Muscle layer of colon (tissue), 2 donors: ENCODE data around the gene KANK2.
"Not testable (repeated sequence)": the region's sequence is repeated elsewhere in the genome, so short reads cannot be mapped to it uniquely, and the experiment has no call there.

Source experiments
- H3K27ac ChIP-seq: one replicate; pipeline ENCODE4 v1.7.0; 2013; ENCODE audit warnings: low read depth, mild to moderate bottlenecking, low read length, moderate library complexity
- H3K27me3 ChIP-seq, 2 donors: one replicate each; pipeline ENCODE4 v1.7.0; 2013; ENCODE audit warnings: low read length in 2 of 2, mild to moderate bottlenecking in 2 of 2; ENCODE audit not compliant: insufficient read depth in 2 of 2, control insufficient read depth in 1 of 2
- H3K36me3 ChIP-seq: one replicate; pipeline ENCODE4 v1.7.0; 2013; ENCODE audit warnings: mild to moderate bottlenecking, low read length; ENCODE audit not compliant: insufficient read depth
- H3K4me1 ChIP-seq: one replicate; pipeline ENCODE4 v1.7.0; 2013; ENCODE audit warnings: mild to moderate bottlenecking, low read length; ENCODE audit not compliant: insufficient read depth
- H3K4me3 ChIP-seq, 2 donors: one replicate each; pipeline ENCODE4 v1.7.0; 2013; ENCODE audit warnings: low read length in 2 of 2, low read depth in 1 of 2, mild to moderate bottlenecking in 1 of 2, moderate library complexity in 1 of 2
- H3K9ac ChIP-seq: one replicate; pipeline ENCODE4 v1.7.0; 2013; ENCODE audit warnings: low read length
- H3K9me3 ChIP-seq: one replicate; pipeline ENCODE4 v1.7.0; 2013; ENCODE audit warnings: mild to moderate bottlenecking, low read length
- donor health status: abdominal sarcoma.
- donor health status: Adenocarcinoma of cecum.

Gene KANK2

DNA sequence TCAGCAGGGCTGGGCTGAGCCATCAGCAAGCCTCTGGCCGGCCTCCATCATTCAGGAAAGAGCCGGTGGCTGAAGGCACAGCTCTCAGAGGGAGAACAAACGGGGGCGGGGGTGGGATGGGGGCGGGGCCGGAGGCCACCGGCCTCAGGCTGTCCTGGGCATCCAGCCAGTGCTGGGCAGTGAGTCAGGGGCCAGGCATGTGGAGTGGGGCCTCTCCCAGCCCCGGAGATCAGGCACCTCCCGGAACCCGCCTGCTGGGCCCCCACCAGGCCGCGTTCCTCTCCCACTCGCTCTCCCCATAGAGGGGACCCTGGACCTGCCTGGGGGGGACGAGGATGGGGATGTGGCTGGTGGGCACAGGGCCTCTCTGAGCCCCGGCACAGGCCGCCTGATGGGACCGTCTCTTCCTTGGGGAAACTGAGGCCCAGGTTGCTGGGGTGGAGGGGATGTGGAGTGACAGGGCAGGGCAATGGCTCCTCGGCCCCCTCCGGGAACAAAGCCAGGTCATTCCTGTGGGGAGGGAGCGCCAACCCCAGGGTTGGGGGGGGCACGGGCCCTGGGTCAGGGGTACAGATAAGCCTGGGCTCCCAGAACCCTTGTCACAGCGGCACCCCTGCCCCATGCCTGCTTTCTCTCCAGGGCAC is 54.7 kb downstream of the KANK2 start:
- no peaks in the 10 kb centered on the region for H3K27me3 ChIP-seq
- peak overlapping the region in 1 of 2 donors; percentile 41 for H3K4me3 ChIP-seq
- peaks cover 42% of the 10 kb centered on the region for H3K4me1 ChIP-seq
- H3K9ac ChIP-seq, result peak overlapping the region; percentile 54
- no peaks in the 10 kb centered on the region for H3K9me3 ChIP-seq
- H3K36me3 ChIP-seq, result no peaks in the 10 kb centered on the region
- peak overlapping the region; percentile 86 for H3K27ac ChIP-seq

DNA sequence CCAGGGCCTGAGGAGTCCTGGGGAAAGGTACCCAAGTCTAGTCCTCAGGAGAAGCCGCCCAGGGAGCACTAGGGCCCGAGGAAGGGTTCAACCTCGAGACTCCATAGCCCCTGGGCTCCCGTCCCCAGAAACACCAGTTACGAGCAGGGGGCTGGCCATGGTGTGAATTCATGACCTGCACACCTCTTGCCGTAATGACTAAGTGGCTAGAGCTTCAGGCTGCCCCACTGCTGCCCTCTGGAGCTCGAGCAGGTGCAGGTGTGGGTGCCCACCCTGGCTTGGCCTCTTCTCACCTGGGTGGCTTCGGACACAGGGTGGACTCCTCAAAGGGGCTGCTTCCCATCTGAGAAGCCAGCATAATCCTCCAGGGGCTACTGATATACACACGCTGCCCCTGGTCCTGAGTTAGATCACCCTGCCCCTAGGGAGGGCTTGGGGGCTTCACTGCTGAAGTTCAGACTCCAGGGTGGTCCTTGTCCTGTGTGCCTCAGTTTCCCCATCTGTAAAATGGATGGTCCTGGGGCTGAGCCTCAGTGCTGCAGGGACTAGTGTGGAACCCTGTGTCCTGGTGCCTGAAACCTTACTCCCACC is 55.3 kb downstream of the KANK2 start:
- Histone ChIP-seq H3K27me3 (no peaks in the 10 kb centered on the region), H3K9me3 (no peaks in the 10 kb centered on the region), H3K4me1 (peaks cover 47% of the 10 kb centered on the region), H3K27ac (peak overlapping the region; percentile 86), H3K9ac (no peak overlapping the region), H3K4me3 (no peak overlapping the region), H3K36me3 (no peaks in the 10 kb centered on the region)

DNA sequence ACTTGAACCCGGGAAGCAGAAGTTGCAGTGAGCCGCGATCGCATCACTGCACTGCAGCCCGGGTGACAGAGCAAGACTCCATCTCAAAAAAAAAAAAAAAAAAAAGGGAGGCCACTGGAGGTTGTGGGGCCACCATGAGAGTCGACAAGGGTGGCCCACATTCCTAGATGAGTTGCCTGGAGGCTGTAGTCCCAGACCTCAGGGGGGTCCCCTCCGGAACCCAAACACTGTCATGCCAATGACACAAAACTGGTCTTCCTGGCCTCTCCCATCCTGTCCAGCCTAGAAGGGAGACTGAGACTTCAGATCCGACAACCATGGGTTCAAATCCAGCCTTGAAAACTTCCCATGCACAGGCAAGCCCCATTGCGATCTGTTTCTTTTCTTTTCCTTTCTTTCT is 56.4 kb downstream of the KANK2 start:
- peaks cover 47% of the 10 kb centered on the region for H3K4me1 ChIP-seq

DNA sequence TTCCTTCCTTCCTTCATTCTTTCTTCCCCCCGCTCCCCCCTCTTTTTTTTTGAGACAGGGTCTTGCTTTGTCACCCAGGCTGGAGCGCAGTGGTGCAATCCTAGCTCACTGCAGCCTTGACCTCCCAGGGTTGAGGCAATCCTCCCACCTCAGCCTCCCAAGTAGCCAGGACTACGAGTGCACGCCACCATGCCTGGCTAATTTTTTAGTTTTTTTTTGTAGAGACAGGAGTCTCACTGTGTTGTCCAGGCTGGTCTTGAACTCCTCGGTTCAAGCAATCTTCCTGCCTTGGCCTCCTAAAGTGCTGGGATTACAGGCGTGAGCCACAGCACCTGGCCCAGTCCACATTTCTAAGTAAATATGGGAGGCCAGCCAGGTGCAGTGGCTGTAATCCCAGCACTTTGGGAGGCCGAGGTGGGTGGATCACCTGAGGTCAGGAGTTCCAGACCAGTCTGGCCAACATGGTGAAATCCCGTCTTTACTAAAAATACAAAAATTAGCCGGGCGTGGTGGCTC is 57.3 kb downstream of the KANK2 start:
- H3K4me1 ChIP-seq, result peaks cover 47% of the 10 kb centered on the region
- H3K27ac ChIP-seq, H3K36me3 ChIP-seq, H3K27me3 ChIP-seq, H3K9ac ChIP-seq, H3K4me3 ChIP-seq, H3K9me3 ChIP-seq: not testable (repeated sequence)

More for the DNA sequence above, 56.4 kb downstream of the KANK2 start:
- H3K4me3 ChIP-seq, result no peak overlapping the region
- H3K9ac ChIP-seq, result no peak overlapping the region
- H3K27me3 ChIP-seq, result no peaks in the 10 kb centered on the region
- no peaks in the 10 kb centered on the region for H3K9me3 ChIP-seq
- H3K27ac ChIP-seq, result peak overlapping the region; percentile 86
- no peaks in the 10 kb centered on the region for H3K36me3 ChIP-seq

DNA sequence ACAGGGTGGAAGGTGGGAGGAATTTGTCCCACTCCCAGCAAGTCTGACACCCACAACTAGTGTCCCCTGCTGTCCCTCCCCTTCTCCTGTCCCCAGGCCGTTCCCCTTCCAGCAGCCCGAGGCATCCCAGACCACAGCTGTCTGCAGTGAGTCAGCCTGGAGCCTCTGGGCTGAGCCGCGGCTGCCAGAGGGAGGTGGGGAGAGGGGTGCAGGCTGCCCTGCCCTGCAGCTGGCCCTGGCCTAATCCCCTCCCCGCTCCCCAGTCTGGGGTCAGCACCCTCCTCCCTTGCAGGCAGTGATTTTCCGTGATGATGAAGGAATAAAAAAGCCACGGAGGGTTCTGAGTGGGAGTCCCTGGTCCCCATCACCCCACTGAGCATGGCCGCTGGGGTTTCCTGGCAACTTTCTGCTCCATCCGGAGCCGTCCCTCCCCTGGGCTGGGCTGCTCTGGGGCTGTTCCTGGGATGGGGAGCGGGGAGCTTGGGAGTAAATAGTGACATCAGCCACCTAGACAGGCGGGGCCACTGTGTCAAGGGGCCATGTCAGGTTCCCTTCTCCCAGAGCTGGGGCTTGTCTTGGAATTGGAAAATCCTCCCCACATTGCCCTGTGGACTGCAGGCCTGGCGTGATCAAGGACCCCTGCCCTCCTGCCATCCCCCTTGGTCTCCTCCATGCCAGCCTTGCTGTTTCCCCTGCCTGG is 58.6 kb downstream of the KANK2 start:
- Histone ChIP-seq H3K4me1 (peaks cover 46% of the 10 kb centered on the region), H3K4me3 (peak overlapping the region in 1 of 2 donors; percentile 39), H3K9ac (peak overlapping the region; percentile 46), H3K9me3 (no peaks in the 10 kb centered on the region), H3K27me3 (no peaks in the 10 kb centered on the region), H3K36me3 (no peaks in the 10 kb centered on the region), H3K27ac (peak overlapping the region; percentile 97)

DNA sequence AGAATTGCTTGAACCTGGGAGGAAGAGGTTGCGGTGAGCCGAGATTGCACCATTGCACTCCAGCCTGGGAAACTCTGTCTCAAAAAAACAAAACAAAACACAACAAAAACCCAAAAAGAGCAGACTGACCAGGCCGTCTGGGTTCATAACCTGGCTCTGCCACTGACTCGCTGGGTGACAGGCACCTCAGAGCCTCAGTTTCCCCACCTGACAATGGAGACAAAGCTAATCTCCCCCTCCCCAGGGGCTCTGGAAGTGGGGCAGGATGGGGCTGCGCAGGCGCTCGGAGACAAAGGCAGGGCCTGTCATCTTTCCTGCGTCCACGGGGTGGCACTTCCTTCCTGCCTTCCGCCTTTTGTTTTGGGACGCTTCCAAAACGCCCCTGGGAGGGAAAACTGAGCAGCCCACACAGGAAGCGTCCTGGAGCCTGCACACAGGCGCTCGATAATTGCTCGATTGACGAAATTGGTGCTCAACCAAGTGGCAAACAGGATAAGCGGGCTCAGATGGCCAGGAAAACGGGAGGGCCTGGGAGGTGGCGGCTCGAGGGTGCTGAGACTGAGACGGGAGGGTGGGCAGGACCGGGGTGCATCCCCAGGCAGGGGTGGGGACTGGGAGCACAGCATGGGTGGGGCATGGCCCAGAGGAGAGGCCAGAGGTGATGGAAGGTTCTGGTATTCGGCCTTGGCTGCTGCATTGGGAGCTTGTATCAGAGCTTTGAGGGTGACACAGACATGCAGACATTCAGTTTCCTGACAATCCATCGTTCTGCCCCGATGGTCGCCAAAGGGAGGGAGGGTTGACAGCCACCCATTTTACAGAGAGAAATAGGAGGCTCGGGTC is 59.6 kb downstream of the KANK2 start:
- Histone ChIP-seq H3K4me1 (peaks cover 36% of the 10 kb centered on the region), H3K9me3 (no peaks in the 10 kb centered on the region), H3K36me3 (no peaks in the 10 kb centered on the region), H3K9ac (no peak overlapping the region), H3K27me3 (no peaks in the 10 kb centered on the region), H3K27ac (peak overlapping the region; percentile 81), H3K4me3 (peak overlapping the region; percentile 11 to 47)

DNA sequence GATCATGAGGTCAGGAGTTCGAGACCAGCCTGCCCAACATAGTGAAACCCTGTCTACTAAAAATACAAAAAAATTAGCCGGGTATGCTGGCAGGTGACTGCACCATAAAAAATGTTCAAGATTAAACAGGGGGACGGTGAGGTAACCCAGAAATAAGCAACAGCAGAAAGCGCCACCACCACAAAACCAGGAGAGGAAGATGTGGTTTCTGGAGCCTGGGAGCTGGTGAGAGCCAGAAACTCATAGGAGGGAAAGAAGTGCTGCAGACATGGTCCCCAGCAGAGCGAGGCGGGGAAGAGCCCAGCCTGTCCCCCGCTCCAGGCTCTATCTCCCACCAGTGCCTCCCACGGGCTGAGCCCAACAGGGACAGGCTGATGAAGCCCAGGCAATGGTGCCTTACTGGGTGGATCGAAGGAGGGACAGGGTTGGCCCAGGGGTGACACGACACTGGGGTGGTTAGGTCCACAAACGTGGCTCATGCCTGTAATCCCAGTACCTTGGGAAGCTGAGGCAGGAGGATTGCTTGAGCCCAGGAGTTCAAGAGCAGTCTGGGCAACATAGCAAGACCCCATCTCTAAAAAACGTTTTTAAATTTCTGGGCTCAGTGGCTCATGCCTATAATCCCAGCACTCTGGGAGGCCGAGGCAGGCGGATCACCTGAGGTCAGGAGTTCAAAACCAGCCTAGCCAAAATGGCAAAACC is 60.8 kb downstream of the KANK2 start:
- H3K4me3 ChIP-seq, result no peak overlapping the region
- H3K9me3 ChIP-seq, result no peaks in the 10 kb centered on the region
- H3K27me3 ChIP-seq, result no peaks in the 10 kb centered on the region
- no peak overlapping the region for H3K9ac ChIP-seq
- H3K36me3 ChIP-seq, result peaks cover 3% of the 10 kb centered on the region
- H3K4me1 ChIP-seq, result peaks cover 24% of the 10 kb centered on the region
- H3K27ac ChIP-seq, result no peak overlapping the region

DNA sequence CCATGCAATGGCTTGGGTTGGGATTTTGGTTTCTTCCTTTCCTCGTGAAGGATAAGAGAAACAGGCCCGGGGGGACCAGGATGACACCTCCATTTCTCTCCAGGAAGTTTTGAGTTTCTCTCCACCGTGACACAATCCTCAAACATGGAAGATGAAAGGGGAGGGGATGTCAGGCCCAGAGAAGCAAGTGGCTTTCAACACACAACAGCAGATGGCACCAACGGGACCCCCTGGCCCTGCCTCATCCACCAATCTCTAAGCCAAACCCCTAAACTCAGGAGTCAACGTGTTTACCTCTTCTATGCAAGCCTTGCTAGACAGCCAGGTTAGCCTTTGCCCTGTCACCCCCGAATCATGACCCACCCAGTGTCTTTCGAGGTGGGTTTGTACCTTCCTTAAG is 65.9 kb downstream of the KANK2 start:
- H3K4me1 ChIP-seq, result peaks cover 12% of the 10 kb centered on the region
- peaks cover 20% of the 10 kb centered on the region for H3K36me3 ChIP-seq
- no peak overlapping the region for H3K4me3 ChIP-seq
- H3K27ac ChIP-seq, result no peak overlapping the region
- no peaks in the 10 kb centered on the region for H3K9me3 ChIP-seq
- H3K9ac ChIP-seq, result peak overlapping the region; percentile 27
- no peaks in the 10 kb centered on the region for H3K27me3 ChIP-seq

DNA sequence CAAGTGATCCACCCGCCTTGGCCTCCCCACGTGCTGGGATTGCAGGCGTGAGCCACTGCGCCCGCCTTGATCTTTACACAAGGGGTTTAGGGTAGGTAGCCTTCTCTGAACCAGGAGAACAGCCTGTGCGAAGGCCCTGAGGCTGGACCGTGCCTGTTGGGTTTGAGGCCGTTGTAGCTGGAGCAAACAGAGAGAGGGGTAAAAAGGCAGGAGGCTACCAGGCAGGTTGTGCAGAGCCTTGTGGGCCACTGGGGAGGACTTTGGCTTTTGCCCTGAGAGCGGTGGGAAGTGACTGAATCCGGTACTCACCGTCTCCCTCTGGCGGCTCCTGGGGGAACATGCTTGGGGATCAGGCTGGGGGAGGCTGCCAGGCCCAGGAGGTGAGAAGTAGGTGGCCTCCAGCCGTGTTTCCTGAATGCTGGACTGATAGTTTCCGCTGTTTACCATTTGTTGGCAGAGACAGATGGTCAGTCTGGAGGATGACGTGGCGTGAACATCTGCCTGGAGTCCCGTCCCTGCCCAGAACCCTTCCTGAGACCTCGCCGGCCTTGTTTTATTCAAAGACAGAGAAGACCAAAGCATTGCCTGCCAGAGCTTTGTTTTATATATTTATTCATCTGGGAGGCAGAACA is 66.4 kb downstream of the KANK2 start:
- no peaks in the 10 kb centered on the region for H3K9me3 ChIP-seq
- H3K36me3 ChIP-seq, result peaks cover 20% of the 10 kb centered on the region
- H3K4me3 ChIP-seq, result no peak overlapping the region
- H3K4me1 ChIP-seq, result peaks cover 17% of the 10 kb centered on the region
- H3K27ac ChIP-seq, result no peak overlapping the region
- peak overlapping the region; percentile 27 for H3K9ac ChIP-seq
- no peaks in the 10 kb centered on the region for H3K27me3 ChIP-seq

DNA sequence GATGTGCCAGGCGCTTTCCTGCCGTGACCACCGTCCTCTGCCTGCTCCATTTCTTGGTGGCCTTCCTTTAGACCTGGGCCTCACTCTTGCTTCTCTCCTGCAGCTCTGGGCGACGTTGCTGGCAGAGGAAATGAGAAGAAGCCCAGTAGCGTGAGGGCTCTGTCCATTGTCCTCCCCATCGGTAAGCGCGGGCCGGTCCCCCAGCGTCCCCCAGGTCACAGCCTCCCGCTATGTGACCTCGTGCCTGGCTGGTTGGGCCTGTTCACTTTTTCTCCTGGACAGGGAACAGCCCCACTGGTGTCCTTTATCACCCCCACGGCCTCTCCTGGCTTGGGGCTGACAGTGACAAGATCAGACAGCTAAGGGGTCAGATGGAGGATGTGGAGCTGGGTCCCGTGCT is 69.4 kb downstream of the KANK2 start:
- no peaks in the 10 kb centered on the region for H3K27me3 ChIP-seq
- H3K36me3 ChIP-seq, result peaks cover 27% of the 10 kb centered on the region
- no peak overlapping the region for H3K9ac ChIP-seq
- no peak overlapping the region for H3K27ac ChIP-seq
- H3K4me3 ChIP-seq, result no peak overlapping the region
- H3K4me1 ChIP-seq, result peaks cover 19% of the 10 kb centered on the region
- no peaks in the 10 kb centered on the region for H3K9me3 ChIP-seq
